Stomach (tissue), 9 donors: ENCODE measurements around the gene PIP4K2C. TPM values are rescaled to one million over a fixed set of nuclear protein-coding genes. Genes with fewer than 3 reads are reported as not detected.

Source experiments
- DNase-seq, 2 donors: peaks; one replicate each; pipeline versions ENCODE4 v3.0.0 to v3.0.0-alpha.2; 2013 to 2019
- H3K27ac ChIP-seq, 5 donors: fragments of 200-600 bp in 4 of 5; sonication (generic) in 4 of 5; one replicate each; pipeline ENCODE4 v1.5.1; 2013 to 2019; ENCODE audit warnings: mild to moderate bottlenecking in 1 of 5, moderate library complexity in 1 of 5
- H3K27me3 ChIP-seq, 3 donors: fragments of 200-600 bp; sonication (generic); one replicate each; pipeline ENCODE4 v1.5.1; 2017 to 2019; ENCODE audit warnings: mixed run types in 1 of 3
- H3K36me3 ChIP-seq, 4 donors: fragments of 200-600 bp; sonication (generic); 1 replicate in 3 of 4; 2 replicates in 1 of 4; pipeline ENCODE4 v1.5.1; 2016 to 2019
- H3K4me1 ChIP-seq, 4 donors: fragments of 200-600 bp; sonication (generic); one replicate each; pipeline ENCODE4 v1.5.1; 2016 to 2019
- H3K4me3 ChIP-seq, 4 donors: fragments of 200-600 bp; sonication (generic) in 3 of 4; one replicate each; pipeline ENCODE4 v1.5.1; 2016 to 2019; ENCODE audit warnings: mild to moderate bottlenecking in 1 of 4
- H3K9me3 ChIP-seq, 4 donors: fragments of 200-600 bp; sonication (generic); one replicate each; pipeline ENCODE4 v1.5.1; 2016 to 2019
- EP300 ChIP-seq: sonication (generic); formaldehyde crosslinking; IDR thresholded peaks from one replicate; pipeline ENCODE4 v1.6.1; 2017; ENCODE audit warnings: antibody characterized with exemption
- POLR2A ChIP-seq, 4 donors: fragments of 450-650 bp; IDR thresholded peaks; one replicate each; pipeline ENCODE4 v1.6.1; 2016; ENCODE audit warnings: antibody characterized with exemption in 4 of 4, control low read depth in 2 of 4, mild to moderate bottlenecking in 1 of 4, moderate library complexity in 1 of 4
- POLR2AphosphoS5 ChIP-seq, 3 donors: sonication (generic); formaldehyde crosslinking; IDR thresholded peaks; one replicate each; pipeline ENCODE4 v1.6.1; 2016; ENCODE audit warnings: antibody characterized with exemption in 3 of 3
- WGBS, 5 donors: extraction: QIAGEN DNeasy Blood & Tissue Kit in 3 of 5; methylation state at CpG; one replicate each; pipeline versions ENCODE4 v1.1.5 to v1.1.7; 2013 to 2018; 5-methylcytosine and 5-hydroxymethylcytosine counted together
- intact Hi-C: fragments of 100-400 bp; cut with DNase I; formaldehyde crosslinking; loops from one replicate; pipeline ENCODE4 v1.15.1; 2023; ENCODE audit warnings: low total_unique reads
- polyA plus RNA-seq, 3 donors: library from polyadenylated mRNA; stranded (reverse); fragments of 200-250 nt; gene quantifications; one replicate each; pipeline ENCODE4 v1.2.3, GENCODE V29; 2013
- total RNA-seq, 5 donors: library from RNA; depleted of rRNA; stranded (reverse); fragments of >200 nt; gene quantifications; one replicate each; pipeline versions ENCODE4 v1.1.0 to v1.2.3, GENCODE V29; 2014 to 2016
- TF ChIP-seq, protein P1 (sequence below), 7 experiments: fragments of 450-650 bp in 4 of 7; fragments of 200-600 bp in 3 of 7; sonication (generic) in 3 of 7; IDR thresholded peaks; one replicate each; pipeline ENCODE4 v1.5.1; 2016 to 2019; ENCODE audit warnings: antibody characterized with exemption in 7 of 7, control low read depth in 2 of 7, mild to moderate bottlenecking in 1 of 7
- donor health status: healthy with polysubstance abuse.
- donor health status: Bipolar disorder and iron deficiency.
- donor health status: healthy.

Gene PIP4K2C
- total and polyA plus RNA-seq, 8 donors = 14.1 to 116 (median 35.5) TPM

DNA sequence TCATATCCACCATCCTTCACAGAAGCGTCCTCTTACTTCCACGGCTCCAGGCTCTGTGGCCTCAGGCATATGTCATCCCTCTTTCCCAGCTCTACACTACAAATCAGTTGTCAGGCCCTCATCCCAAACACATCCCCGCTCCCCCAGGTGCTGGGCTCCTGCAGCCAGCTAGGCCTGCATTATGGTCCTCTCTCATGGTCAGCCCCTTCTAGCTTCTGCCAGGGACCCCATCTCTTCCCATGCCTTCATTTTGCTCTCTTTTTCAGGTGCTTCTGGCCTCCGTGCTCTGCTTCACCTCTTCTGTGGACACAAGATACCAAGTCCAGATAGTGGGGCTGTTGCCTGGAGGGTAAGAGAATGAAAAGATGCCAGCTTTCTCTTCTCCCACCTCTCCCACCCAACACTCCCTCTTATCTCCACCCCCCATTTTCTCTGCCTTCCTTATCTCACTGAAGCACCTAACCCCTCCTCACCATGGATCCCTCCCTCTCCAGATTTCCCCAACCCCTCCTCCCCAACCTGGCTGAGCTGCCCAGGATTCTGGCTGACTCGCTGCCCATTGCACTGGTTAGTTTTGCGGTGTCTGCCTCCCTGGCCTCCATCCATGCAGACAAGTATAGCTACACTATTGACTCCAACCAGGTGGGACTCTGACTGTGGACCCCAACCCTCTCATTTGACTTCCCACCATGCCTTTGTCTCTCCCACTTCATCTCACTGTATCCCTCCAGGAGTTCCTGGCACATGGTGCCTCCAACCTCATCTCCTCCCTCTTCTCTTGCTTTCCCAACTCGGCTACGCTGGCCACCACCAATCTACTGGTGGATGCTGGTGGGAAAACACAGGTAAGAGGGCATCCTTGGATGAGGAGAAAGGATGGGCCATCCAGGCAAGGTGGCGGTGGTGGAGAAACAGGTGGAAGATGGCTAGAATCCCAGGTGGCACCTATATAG lies 31.6 kb downstream of the PIP4K2C start:
- intact Hi-C loops = loop anchor here (5.0 kb wide), 1 partner anchor 40 kb away; no protein-coding TSS in a partner anchor
- H3K27me3 ChIP-seq = peaks cover 3 to 100% (median 82%) of the 10 kb centered on the region in 3 donors
- TF ChIP-seq, protein P1, sequence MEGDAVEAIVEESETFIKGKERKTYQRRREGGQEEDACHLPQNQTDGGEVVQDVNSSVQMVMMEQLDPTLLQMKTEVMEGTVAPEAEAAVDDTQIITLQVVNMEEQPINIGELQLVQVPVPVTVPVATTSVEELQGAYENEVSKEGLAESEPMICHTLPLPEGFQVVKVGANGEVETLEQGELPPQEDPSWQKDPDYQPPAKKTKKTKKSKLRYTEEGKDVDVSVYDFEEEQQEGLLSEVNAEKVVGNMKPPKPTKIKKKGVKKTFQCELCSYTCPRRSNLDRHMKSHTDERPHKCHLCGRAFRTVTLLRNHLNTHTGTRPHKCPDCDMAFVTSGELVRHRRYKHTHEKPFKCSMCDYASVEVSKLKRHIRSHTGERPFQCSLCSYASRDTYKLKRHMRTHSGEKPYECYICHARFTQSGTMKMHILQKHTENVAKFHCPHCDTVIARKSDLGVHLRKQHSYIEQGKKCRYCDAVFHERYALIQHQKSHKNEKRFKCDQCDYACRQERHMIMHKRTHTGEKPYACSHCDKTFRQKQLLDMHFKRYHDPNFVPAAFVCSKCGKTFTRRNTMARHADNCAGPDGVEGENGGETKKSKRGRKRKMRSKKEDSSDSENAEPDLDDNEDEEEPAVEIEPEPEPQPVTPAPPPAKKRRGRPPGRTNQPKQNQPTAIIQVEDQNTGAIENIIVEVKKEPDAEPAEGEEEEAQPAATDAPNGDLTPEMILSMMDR (IDR thresholded peaks at IDR 0.05) = no peak
- no peak for TF ChIP-seq POLR2AphosphoS5 (IDR thresholded peaks at IDR 0.05)
- no peak for TF ChIP-seq POLR2A (IDR thresholded peaks at IDR 0.05)
- TF ChIP-seq EP300 = no peak

DNA sequence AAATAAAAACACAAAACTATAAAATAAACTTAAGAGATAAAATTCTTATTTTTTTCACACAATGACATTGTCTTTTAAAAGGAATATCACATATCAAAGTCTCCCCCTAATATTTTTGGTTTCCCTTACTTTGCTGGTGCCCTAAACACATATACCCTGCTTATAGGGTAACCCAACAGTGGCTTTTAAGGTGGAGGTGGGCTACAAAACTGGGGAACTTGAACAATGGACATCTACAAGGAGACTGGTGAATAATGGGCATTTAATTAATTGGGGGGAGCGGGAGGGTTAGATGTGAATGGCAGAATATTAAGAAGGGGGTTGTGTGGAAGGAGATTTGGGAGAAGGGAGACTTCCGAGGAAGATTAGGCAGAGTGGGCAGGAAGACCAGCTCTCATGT lies 32.4 kb downstream of the PIP4K2C start:
- Histone ChIP-seq H3K4me3 (no peak overlapping the region), H3K27me3 (peaks cover 3 to 100% (median 90%) of the 10 kb centered on the region in 3 donors), H3K9me3 (no peaks in the 10 kb centered on the region), H3K27ac (no peak overlapping the region), H3K4me1 (peaks cover 15 to 40% (median 31%) of the 10 kb centered on the region in 4 donors), H3K36me3 (peaks cover 0 to 18% (median 3%) of the 10 kb centered on the region in 4 donors)
- no peak for DNase-seq
- intact Hi-C loops = loop anchor here (5.0 kb wide), 1 partner anchor 41 kb away; no protein-coding TSS in a partner anchor
- 52 to 79% (median 75%) methylated on average over 2 of the region's 2 CpGs for WGBS, 5 donors
- TF ChIP-seq POLR2A (IDR thresholded peaks at IDR 0.05) = no peak
- TF ChIP-seq, protein P1 (IDR thresholded peaks at IDR 0.05) = no peak
- TF ChIP-seq EP300 = no peak
- TF ChIP-seq POLR2AphosphoS5 (IDR thresholded peaks at IDR 0.05) = no peak

More for the DNA sequence above, 31.6 kb downstream of the PIP4K2C start:
- WGBS, 5 donors = 63 to 76% (median 67%) methylated on average over 9 of the region's 9 CpGs
- peak in 1 of 2 donors; percentile 1 for DNase-seq
- Histone ChIP-seq H3K27ac (no peak overlapping the region), H3K4me3 (no peak overlapping the region), H3K36me3 (peaks cover 0 to 21% (median 3%) of the 10 kb centered on the region in 4 donors), H3K9me3 (no peaks in the 10 kb centered on the region), H3K4me1 (peaks cover 15 to 35% (median 26%) of the 10 kb centered on the region in 4 donors)

DNA sequence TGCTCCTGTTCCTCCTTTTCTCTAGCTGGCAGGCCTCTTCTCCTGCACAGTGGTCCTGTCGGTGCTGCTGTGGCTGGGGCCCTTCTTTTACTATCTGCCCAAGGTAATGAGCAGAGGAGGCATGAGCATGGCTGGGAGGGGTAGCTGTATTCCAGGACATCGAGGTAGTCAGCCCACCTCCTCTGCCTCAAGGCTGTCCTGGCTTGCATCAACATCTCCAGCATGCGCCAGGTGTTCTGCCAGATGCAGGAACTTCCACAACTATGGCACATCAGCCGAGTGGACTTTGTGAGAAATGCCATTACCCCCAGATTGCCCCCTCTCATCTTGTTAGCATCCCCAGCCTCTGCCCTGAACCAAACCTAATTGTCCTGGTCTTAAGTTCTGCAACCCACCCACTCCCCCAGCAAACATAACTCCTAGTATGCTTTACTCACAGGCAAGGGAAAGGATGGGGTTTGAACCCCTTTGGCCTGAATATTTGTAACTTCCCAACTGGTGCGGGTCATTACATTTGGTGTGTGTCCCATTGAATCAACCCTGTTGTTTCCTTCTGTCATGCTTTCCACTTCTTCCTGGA lies 32.9 kb downstream of the PIP4K2C start:
- intact Hi-C loops = loop anchor here (5.0 kb wide), 1 partner anchor 42 kb away; no protein-coding TSS in a partner anchor
- Histone ChIP-seq H3K27ac (no peak overlapping the region), H3K36me3 (peaks cover 0 to 18% (median 3%) of the 10 kb centered on the region in 4 donors), H3K27me3 (peaks cover 3 to 100% (median 95%) of the 10 kb centered on the region in 3 donors), H3K9me3 (no peaks in the 10 kb centered on the region), H3K4me1 (peaks cover 15 to 40% (median 31%) of the 10 kb centered on the region in 4 donors), H3K4me3 (no peak overlapping the region)
- TF ChIP-seq, protein P1 (IDR thresholded peaks at IDR 0.05) = no peak
- TF ChIP-seq EP300 = no peak
- no peak for TF ChIP-seq POLR2AphosphoS5 (IDR thresholded peaks at IDR 0.05)
- TF ChIP-seq POLR2A (IDR thresholded peaks at IDR 0.05) = no peak
- DNase-seq = no peak
- 60 to 73% (median 63%) methylated on average over 4 to 5 of the region's 5 CpGs for whole genome bisulfite sequencing, 5 donors
